H54 (cell line): ENCODE data around the gene KPNA2.
A peak's percentile ranks its signal among the peaks of the same experiment; 100 is the strongest.
"Not testable (repeated sequence)": the region's sequence is repeated elsewhere in the genome, so short reads cannot be mapped to it uniquely, and the experiment has no call there.

Source experiments
- DNase-seq: peaks from one replicate; pipeline ENCODE4 v3.0.0; 2011; ENCODE audit warnings: low spot score, mixed read lengths; ENCODE audit not compliant: insufficient read length
- FAIRE-seq: peaks from 3 replicates; lab custom pipeline; 2011; peaks lifted over from hg19 to GRCh38; lab: Jason Lieb, UNC
- POLR2A ChIP-seq: IDR thresholded peaks from 2 replicates; pipeline ENCODE4 v1.6.1; 2011; ENCODE audit warnings: low read depth, mild to moderate bottlenecking, low read length

Gene KPNA2

GRCh38 chr17:68034452-68034776 lies 1.1 kb upstream of the KPNA2 start:
- TF ChIP-seq POLR2A: no peak
- FAIRE-seq (no peak), DNase-seq (no peak)

DNA sequence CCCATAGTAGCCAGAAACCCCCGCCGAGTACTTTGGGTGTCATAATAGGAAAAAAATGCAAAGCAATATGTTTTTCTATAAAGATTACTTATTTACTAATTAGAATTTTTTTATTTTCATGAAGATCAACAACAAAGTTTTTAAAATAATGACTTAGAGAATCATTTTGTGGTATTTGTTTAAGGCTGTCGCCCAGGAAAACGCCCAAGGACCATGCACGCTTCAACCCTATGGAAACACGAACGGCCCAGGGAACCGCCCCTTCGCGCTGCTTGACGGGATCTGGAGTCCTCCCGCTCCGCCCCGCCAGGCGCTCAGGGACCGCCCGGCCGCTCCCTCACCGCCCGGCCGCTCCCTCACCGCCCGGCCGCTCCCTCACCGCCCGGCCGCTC lies 408 bp upstream of the KPNA2 start:
- FAIRE-seq (no peak), DNase-seq (peak; percentile 82)
- 0 out of 2 replicates have a peak, but pooled peaks have one; percentile 29 for TF ChIP-seq POLR2A

DNA sequence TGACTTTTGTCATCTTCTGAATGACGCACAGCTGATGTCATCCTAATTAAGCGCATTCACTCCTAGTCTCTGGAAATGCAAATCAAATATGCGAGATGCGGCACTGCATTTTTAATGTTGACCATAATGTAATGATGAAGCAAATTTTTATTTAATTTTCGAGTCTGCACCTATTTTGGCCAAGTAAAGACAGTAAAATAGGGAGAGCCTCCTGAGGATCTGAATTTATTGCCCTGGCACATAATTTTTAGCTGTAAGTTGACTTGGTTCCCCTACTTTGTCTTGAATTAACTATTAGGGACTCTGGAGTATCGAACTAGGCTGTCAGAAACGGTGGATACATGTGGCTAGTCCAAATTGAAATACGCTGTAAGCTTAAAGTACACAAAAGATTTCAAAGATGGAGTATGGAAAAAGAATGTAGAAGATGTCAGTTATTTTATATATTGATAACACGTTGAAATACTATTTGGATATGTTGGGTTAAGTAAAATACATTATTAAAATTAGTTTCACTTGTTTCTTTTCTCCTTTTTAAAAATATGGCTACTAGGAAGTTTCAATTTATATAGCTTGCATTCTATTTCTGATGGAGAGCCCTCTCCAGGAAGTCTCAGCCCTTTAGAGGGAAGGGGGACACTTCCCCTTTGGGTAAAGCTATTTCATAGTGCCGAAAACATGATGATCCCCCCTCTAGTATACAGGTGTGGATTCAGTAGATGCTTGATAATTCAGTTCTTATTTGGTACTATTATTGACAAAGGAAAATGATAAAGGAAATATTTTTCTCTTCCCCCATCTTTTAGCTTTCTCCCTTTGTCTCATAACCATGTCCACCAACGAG lies 991 bp downstream of the KPNA2 start:
- DNase-seq (no peak), FAIRE-seq (no peak)

DNA sequence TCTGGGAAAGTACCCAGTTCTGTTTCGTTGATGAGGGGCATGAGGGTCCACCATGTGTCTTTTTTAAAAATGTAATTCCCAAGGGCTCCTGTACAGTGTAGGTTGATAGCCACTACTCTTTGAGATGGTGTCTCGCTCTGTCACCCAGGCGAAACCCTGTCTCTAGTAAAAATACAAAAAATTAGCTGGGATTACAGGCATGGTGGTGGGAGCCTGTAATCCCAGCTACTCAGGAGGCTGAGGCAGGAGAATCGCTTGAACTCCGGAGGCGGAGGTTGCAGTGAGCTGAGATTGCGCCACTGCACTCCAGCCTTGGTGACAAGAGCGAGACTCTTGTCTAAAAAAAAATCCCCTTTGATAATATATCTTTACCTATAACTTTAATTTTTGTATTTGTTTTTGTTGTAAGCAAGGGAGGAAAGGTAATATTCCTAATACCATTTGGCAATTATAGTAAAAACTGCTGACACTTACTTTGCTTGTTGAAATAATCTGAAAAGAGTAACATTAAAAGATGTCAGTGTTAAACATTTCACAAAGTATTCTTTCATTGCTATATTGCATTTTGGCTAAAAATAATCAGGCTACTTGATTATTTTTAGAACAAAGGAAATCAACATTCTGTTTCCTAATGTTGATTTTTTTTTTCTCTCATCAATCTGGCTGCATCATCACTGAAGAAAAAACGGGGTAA lies 11.8 kb downstream of the KPNA2 start:
- no peak for DNase-seq
- no peak for TF ChIP-seq POLR2A
- FAIRE-seq: no peak

More for the DNA sequence above, 991 bp downstream of the KPNA2 start:
- no peak for TF ChIP-seq POLR2A

DNA sequence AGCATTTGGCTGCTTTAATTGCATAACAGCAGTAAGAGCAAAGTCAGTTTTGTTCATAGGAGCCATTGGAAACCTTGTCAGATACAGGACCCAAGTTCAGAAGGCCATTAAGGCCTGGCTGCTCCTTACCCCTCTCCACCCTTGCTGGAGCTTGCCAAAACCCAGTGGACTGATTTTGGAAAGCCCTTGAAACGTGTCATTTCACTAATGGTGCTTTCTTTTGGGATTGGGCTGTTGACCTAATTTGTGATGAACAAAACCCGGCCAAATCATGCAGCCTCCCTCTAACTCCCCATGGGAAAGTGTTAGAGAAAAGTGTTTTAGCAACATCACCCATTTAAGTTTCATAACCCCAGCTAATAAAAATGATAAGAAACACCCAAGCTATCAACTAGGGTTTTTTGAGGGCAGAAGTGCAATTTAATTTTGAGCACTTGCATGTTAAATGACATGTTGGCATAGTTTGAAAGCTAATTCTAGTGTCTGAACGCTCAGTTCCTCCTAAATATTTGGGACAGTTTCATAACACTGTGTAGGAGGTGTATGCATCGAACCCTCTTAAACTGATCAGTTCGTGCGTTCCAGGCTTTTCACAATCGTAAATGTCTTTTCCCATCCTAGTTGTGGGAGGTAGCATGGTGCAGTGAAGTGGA lies 12.5 kb downstream of the KPNA2 start:
- FAIRE-seq: peak; percentile 15
- DNase-seq: not testable (repeated sequence)

DNA sequence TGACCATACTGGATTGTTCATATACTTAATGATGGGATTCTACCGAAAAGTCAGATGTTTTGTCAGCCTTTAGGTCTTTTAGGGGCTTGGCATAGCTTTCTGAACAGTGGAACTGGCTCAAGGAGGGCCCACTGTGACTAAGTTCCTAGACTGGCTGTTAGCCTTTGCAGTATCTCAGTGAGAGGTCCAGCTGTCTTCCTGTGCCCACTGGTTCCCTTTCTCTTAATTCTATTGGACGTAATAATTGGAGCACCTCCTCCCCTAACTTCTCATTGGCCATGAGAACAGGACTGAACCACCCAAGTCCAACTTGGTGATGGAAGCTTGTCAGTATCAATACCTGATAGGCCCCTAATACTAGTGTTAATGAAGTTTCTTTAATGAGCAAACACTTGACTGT lies 13.5 kb downstream of the KPNA2 start:
- DNase-seq (no peak), FAIRE-seq (peak; percentile 90)
- no peak for TF ChIP-seq POLR2A

GRCh38 chr17:68049812-68050437 lies 14.4 kb downstream of the KPNA2 start:
- not testable (repeated sequence) for FAIRE-seq, DNase-seq

GRCh38 chr17:68051321-68052312 lies 16.1 kb downstream of the KPNA2 start:
- DNase-seq, FAIRE-seq: not testable (repeated sequence)

- FAIRE-seq: no peak
- DNase-seq: no peak
- no peak for TF ChIP-seq POLR2A
These were observed 17.3 kb downstream of the KPNA2 start for GRCh38 chr17:68052810-68053209.

GRCh38 chr17:68053231-68054013 lies 17.9 kb downstream of the KPNA2 start:
- no peak for TF ChIP-seq POLR2A
- FAIRE-seq (no peak), DNase-seq (no peak)

GRCh38 chr17:68054296-68054900 lies 18.9 kb downstream of the KPNA2 start:
- DNase-seq (no peak), FAIRE-seq (no peak)
- TF ChIP-seq POLR2A: no peak

GRCh38 chr17:68057531-68057952 lies 22.0 kb downstream of the KPNA2 start:
- FAIRE-seq (no peak), DNase-seq (no peak)
- no peak for TF ChIP-seq POLR2A
